IPS DF 4.7 (cell line): ENCODE measurements around the gene DGCR6L.
"Not testable (repeated sequence)": the region's sequence is repeated elsewhere in the genome, so short reads cannot be mapped to it uniquely, and the experiment has no call there.

Experiments
- DNase-seq: peaks from one replicate; pipeline ENCODE4 v3.0.0-alpha.2; 2013; ENCODE audit warnings: low spot score; ENCODE audit errors: extremely low read depth

DGCR6L gene

GRCh38 chr22:20276468-20276867 lies 43.4 kb downstream of the DGCR6L start:
- DNase-seq, result no peak

- DNase-seq, result no peak
Observed at GRCh38 chr22:20275836-20276235, 44.0 kb downstream of the DGCR6L start.

GRCh38 chr22:20275325-20275724 lies 44.5 kb downstream of the DGCR6L start:
- DNase-seq, result not testable (repeated sequence)

GRCh38 chr22:20274374-20274773 lies 45.5 kb downstream of the DGCR6L start:
- not testable (repeated sequence) for DNase-seq

- no peak for DNase-seq
Observed at GRCh38 chr22:20273758-20274181, 46.1 kb downstream of the DGCR6L start.

GRCh38 chr22:20272700-20273099 lies 47.2 kb downstream of the DGCR6L start:
- no peak for DNase-seq

- no peak for DNase-seq
Observed at GRCh38 chr22:20272174-20272573, 47.7 kb downstream of the DGCR6L start.

- DNase-seq, result no peak
Observed at GRCh38 chr22:20271114-20271994, 48.5 kb downstream of the DGCR6L start.

- DNase-seq, result not testable (repeated sequence)
Observed at GRCh38 chr22:20270190-20271113, 49.4 kb downstream of the DGCR6L start.

GRCh38 chr22:20269673-20270072 lies 50.2 kb downstream of the DGCR6L start:
- DNase-seq, result not testable (repeated sequence)

GRCh38 chr22:20269201-20269600 lies 50.7 kb downstream of the DGCR6L start:
- not testable (repeated sequence) for DNase-seq

- no peak for DNase-seq
Observed at GRCh38 chr22:20268279-20269012, 51.4 kb downstream of the DGCR6L start, which contains the start of gene RTN4R. Gene RTN4R (minus strand): TSS chr22:20268318. CDS start chr22:20268092, 226 bp downstream.

- DNase-seq, result no peak
Observed at GRCh38 chr22:20267441-20268278, 52.2 kb downstream of the DGCR6L start.

- not testable (repeated sequence) for DNase-seq
Observed at GRCh38 chr22:20266667-20267440, 53.0 kb downstream of the DGCR6L start.

GRCh38 chr22:20265772-20266666 lies 53.8 kb downstream of the DGCR6L start:
- not testable (repeated sequence) for DNase-seq

- no peak for DNase-seq
Observed at GRCh38 chr22:20264614-20265452, 55.0 kb downstream of the DGCR6L start.
